Neural cell (in vitro differentiated cells): ENCODE measurements around the gene CBL.
"Not testable (repeated sequence)": the region's sequence is repeated elsewhere in the genome, so short reads cannot be mapped to it uniquely, and the experiment has no call there.

Experiments
- EZH2 ChIP-seq: fragments of 200-600, 300-800 bp; shearing (Covaris generic), sonication (generic); IDR thresholded peaks from 2 replicates; pipeline ENCODE4 v1.6.1; 2014; ENCODE audit warnings: antibody characterized with exemption, low read length, borderline replicate concordance, mild to moderate bottlenecking; ENCODE audit not compliant: insufficient read depth, poor library complexity, severe bottlenecking
- POLR2AphosphoS5 ChIP-seq: IDR thresholded peaks from 2 replicates; pipeline ENCODE4 v1.6.1; 2012
- SMC3 ChIP-seq: fragments of 450-650 bp; conservative IDR thresholded peaks from 2 replicates; pipeline ENCODE4 v1.6.1; 2014; ENCODE audit warnings: antibody characterized with exemption, mild to moderate bottlenecking, moderate library complexity; ENCODE audit not compliant: poor library complexity
- TF ChIP-seq, protein P1 (sequence below): fragments of 450-650 bp; IDR thresholded peaks from 2 replicates; pipeline ENCODE4 v1.5.1; 2014; ENCODE audit warnings: antibody characterized with exemption, mild to moderate bottlenecking, moderate library complexity; ENCODE audit not compliant: poor library complexity, severe bottlenecking

GRCh38 chr11:119167077-119167458 lies 39.1 kb upstream of the CBL start:
- TF ChIP-seq EZH2, POLR2AphosphoS5, SMC3: not testable (repeated sequence)
- TF ChIP-seq, protein P1, sequence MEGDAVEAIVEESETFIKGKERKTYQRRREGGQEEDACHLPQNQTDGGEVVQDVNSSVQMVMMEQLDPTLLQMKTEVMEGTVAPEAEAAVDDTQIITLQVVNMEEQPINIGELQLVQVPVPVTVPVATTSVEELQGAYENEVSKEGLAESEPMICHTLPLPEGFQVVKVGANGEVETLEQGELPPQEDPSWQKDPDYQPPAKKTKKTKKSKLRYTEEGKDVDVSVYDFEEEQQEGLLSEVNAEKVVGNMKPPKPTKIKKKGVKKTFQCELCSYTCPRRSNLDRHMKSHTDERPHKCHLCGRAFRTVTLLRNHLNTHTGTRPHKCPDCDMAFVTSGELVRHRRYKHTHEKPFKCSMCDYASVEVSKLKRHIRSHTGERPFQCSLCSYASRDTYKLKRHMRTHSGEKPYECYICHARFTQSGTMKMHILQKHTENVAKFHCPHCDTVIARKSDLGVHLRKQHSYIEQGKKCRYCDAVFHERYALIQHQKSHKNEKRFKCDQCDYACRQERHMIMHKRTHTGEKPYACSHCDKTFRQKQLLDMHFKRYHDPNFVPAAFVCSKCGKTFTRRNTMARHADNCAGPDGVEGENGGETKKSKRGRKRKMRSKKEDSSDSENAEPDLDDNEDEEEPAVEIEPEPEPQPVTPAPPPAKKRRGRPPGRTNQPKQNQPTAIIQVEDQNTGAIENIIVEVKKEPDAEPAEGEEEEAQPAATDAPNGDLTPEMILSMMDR: not testable (repeated sequence)
